Measurements from ENCODE around the gene RFLNA.

RFLNA gene, protein sequence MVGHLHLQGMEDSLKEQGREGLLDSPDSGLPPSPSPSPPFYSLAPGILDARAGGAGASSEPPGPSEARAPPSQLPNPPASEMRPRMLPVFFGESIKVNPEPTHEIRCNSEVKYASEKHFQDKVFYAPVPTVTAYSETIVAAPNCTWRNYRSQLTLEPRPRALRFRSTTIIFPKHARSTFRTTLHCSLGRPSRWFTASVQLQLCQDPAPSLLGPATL

GRCh38 chr12:124294780-124295341 is at the start of gene RFLNA:
RFLNA (plus strand) TSS chr12:124295093; CDS start chr12:124295430, 337 bp downstream.
- no peak for DNase-seq

DNA sequence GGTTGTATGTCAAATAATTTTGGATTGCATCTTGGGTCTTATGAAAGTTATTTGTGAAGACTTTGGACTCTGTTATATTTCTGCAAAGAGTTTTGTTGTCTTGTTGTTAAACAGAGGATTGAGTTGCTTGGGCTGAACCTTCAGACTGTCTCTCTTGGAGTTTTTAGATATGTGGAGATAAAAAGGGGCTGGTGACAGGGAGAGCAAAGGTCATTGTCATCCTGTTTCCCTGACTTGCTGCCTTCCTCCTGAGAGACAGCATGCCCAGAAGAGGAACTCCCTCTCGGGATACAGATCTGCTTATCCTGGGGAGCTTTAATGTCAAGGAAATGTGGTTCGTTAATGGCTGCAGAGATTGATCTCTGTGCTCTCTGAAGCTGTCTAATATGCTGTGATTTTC is 47.6 kb upstream of the RFLNA start:
- no peak for DNase-seq

DNA sequence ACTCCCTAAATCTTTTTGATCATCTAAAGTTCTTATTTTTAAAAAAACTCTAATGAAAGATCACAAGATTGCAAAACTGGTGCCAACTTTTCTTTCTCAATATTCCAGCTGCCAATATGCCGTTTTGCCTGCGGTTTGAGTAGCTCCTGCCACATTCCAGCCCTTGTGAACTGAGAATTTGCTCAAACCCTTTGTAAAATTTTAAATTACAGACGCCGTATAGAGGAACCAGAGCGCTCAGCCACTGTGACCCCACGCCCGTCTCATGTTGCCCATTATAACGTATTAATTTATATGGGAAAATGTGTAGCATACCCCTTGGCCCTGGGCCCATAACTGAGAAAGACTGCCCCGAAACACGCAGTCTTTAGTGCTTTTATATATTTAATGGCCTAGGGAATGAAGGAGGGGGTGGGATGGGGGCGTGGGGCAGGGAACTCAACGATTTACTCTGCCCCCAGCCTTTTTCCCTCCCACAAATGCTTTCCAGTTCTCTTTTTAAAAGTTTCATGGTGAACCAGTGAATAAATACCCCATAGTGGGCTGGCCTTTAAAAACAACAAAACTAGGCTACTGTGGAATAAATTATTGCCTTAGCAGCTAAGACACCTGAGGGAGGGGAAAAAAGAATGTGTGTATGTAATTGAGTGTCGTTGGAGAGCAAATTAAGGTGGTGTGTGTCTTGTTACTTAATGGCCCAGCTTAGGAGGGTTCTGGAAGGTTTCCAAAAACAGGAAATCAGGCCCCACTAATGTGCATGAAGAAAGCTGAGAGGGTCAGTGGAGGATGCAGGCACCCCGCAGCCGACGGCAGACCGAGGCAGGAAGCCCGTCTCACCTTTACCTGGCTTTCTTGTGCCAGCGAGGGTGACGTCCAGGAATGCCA is 45.7 kb upstream of the RFLNA start:
- no peak for DNase-seq

DNA sequence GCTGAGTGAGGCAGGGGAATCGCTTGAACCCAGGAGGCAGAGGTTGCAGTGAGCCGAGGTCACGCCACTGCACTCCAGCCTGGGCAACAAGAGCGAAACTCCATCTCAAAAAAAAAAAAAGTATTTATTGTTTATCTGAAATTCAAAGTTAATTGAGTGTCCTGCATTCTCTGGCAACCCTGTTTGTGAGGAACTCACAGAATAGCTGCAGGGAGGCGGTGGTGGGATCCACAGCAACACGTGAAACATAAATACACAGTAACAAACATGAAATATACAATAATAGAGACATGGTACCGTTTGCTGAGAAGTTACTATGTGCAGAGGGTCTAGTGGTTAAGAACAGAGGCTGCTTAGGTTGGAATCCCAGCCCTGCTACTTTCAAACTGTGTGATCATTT is 43.7 kb upstream of the RFLNA start:
- no peak for DNase-seq

GRCh38 chr12:124252964-124253363 is 41.9 kb upstream of the RFLNA start:
- no peak for DNase-seq

DNA sequence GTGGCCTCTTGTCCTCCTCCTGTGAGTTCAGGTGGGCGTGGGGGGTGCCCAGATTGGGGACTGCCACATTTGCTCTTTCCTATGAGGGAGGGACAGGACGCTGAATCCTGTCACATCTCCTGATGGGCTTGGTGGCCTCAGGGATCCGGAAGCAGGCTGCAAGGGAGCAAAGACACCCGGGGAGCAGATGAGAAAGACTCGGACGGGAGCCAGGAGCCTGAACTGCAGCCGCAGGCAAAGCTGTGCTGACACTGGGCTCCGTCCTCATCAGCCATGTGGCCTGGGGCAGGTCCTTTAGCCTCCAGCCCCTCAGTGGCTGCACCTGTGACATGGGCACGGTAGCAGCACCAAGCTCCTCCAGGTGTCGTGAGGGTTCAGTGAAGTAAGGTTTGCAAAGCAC is 40.8 kb upstream of the RFLNA start:
- no peak for DNase-seq

DNA sequence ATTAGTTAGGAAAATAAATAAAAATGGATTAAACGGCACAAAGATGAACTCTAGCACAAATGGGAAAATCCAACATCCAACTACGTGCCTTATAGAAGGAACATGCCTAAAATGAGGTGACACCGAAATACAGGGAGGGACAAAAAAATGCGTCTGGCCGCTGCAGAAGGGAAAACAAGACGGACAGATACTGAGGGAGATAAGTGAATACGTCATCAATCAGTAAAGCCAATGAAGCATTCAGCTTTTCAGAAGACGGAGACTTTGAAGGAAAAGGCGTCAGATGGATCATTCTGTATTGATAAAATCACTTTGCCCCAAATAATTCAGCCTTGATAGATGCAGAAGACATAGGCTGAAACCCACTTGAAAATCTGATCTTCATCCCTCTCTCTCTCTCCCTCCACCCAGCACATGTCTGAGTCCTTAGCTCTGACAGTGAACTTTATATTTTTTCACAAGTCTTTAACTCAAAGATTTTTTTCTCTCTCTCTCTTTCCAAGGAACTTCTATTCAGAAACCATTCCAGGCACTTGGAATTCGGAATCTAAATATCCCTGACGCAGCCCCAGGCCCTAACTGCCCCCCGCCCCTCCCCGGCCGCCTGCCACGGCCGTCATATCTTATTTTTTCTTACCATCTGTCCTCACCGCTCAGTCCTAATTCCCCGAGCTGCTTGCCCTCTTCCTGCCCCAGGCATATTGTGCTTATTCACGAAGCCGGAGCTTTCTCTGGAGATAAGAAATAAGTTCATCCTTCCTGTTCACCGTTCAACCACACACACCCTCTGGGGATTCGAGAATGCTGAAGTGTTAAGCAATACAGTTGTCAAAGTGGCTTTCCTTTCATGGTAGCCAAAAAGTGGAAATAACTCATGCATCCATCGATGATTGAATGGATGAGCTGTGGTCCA is 35.5 kb upstream of the RFLNA start:
- DNase-seq: no peak

GRCh38 chr12:124261885-124262284 is 33.0 kb upstream of the RFLNA start:
- DNase-seq: no peak

DNA sequence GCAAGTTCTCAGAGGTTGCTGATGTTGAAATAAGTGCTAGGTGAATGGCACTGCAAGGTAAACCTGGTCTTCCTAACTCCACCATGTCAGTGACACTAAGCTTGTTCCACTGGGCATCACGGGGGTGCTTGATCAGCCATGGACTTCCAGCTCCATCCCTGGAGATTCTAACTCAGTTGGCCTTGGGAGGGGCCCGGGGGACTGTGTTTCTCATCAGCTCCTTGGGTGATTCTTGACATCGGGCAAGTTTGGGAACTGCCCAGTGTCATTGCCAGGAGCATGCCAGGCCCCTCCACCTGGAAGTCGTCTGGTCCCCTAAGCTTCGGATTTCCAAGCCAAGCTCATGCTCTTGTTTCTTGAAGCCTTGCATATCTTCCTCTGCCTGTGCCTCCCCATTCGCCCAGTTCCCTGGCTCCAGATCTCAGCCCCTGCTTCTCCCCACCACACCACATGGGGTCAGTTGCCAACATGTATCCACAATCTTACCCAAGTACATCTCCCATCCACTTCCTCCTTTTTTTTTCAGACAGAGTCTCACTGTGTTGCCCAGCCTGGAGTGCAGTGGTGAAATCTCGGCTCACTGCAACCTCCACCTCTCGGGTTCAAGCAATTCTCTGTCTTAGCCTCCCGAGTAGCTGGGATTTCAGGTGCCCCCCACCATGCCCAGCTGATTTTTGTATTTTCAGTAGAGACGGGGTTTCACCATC is 30.7 kb upstream of the RFLNA start:
- no peak for DNase-seq

GRCh38 chr12:124264879-124265278 is 30.0 kb upstream of the RFLNA start:
- no peak for DNase-seq

DNA sequence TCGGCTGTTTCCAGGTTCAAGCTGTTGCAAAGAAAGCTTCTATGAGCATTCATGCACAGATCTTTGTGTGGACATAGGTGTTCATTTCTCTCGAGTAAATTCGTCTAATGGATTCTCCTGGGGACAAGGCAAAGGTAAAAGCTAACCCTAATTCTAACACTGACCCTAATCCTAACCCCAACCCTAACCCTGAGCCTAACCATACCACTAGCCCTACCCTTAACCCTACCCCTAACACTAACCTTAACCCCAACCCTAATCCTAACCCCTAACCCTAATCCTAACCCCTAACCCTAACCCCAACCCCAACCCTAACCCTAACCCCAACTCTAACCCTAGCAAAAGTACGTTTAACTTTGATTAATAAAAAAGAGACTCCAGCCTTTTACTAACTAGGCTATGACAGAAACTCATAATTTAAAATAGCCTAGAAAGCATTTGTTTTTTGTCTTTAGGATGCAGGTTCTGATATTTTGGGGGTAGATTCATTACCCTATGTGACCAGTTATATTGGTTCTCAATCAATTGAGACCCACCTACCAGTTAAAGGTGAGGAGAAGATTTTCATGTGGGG is 27.6 kb upstream of the RFLNA start:
- DNase-seq: no peak

DNA sequence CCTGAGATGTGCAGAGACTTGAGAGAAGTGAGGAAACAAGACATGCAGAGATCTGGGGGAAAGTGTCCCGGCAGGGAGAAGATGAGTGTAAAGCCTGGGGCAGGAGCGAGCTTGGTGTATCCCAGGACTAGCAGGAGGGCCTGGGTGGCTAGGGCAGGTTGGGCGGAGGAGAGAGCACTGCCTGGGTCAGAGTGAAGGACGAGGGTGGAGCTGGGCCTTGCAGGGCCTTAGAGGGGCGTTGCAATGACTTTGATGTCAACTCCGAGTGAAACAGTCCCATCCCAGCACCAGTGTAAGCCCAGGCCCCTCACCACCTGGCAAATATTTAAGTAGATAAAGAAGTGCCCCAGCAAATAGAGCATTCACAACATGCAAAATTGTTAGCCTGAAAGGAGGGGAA is 24.2 kb upstream of the RFLNA start:
- DNase-seq: no peak

- no peak for DNase-seq
Measured at GRCh38 chr12:124273630-124274029, 21.3 kb upstream of the RFLNA start.

DNA sequence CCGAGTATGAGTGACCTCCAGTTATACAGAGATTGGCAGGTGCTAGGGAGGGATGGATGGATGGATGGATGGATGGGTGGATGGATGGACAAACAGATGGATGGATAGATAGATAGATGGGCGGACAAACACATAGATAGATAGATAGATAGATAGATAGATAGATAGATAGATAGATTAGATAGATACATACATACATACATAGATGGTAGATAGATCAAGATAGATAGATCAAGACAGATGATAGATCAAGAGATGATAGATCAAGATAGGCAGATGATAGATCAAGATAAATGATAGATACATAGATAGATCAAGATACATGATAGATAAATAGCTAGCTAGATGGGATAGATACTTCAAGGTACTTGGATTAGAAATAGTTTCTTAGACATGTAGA is 18.6 kb upstream of the RFLNA start:
- no peak for DNase-seq

DNA sequence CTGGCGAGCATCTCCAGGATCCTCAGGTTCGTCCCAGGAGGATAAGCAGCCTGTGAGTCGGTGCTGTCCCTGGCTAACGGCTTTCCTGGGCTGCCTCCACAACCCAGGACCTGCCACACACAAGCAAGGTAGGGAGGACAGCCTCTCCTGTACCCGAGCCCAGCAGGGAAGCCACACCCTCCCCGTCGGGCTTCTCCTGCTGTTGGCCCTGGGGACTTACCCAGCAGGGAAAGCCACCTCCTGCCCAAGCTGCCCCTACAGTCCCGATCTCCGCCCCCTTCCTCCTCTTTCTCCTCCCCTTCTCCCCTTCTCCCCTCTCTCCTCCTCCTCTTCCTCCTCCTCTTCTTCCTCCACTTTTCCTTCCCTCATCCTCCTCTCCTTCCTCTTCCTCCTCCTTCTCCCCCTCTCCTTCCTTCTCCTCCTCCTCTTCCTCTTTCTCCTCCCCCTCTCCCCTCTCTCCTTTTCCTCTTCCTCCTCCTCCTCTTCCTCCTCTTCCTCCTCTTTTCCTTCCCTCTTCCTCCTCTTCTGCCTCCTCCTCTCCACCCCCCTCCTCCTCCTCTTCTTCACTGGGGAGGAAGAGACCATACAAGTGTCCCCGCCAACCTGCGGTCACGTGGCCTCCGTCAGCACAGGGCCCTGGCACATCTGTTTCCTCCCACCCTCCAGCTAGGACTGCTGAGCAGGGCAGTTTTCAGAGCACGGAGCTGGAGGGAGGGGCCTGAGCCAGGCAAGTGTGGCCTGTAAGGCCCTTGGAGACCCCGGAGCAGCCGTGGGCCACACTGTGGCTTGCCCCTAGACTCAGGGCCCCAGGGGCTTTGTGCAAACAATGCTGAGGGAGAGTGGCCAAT is 17.3 kb upstream of the RFLNA start:
- DNase-seq: no peak

DNA sequence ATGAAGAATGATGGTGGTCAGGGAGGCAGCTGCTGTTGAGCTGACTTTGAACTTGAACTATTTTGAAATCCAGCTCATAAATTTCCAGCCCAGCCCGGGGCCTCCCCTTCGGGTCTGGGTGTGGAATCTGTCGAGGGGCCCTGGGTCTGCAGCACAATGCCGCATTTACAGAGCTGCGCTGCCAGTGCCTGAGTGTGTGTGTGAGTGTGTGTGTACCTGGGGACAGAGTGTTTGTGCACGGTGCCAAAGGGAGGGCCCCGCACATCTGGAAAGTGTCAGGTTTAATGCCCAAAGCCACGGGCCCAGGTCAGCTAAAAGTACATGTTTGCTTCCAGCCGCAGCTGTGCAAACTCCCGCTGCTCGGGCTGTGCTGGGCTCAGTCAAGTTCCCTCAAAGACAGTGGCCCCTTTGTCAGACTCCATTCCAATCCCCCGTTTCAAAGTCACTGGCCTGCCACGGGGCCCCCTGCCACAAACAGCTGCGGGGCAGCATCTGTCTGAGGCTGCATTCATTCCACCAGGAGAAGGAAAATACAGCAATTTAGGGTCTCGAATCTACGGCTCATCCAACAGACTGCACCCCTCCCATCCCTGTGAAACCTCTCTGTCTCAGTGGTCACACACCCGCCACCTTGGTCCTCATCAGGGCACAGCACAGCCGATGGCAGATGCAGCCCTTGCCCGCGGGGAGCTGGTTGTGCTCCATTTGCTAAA is 16.3 kb upstream of the RFLNA start:
- no peak for DNase-seq

DNA sequence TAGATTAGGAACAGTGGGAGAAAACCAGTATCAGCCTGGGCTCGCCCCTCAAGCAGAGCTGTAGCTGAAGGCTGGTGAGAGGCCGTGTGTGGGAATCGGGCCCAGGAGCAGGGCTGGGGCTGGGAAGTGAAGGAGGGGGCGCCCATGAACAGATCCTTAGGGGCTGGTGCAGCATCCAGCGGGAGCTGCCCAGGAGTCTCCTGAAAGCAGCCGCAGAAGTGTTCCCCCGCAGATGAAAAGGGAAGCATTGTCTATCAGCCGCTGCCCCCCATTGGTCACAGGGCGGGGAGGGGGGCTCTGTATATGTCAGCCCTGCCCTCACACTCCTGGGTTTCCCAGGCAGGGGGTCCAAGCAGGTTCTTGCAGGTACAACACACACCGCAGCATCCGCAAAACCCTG is 15.6 kb upstream of the RFLNA start:
- no peak for DNase-seq

- DNase-seq: no peak
Measured at GRCh38 chr12:124279846-124280360, 15.0 kb upstream of the RFLNA start.

DNA sequence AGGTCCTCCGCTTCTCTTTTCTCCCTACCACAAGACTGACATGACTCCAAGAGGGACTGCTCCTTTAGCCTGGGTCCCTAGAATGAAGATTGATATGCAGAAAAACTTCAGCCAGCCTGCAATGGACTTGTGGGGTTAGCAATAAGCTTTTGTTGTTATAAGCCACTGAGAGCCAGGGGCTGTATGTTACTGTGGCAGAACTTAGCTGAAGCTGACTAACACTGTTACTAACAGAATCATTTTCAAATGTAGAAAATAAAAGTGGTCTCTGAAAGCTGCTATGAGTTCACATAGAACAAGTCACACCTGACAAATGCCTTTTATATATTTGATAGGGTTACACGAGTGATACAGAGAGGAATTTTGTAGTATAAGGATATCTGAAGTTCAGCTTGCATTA is 13.6 kb upstream of the RFLNA start:
- no peak for DNase-seq

- DNase-seq: no peak
Measured at GRCh38 chr12:124282287-124282686, 12.6 kb upstream of the RFLNA start.

Data from NCI-H1417 treated with DMSO at 0.1 percent for 48 hours (cell line).